ENCODE results near the gene TAF4. TPM values are rescaled to one million over a fixed set of nuclear protein-coding genes. Genes with fewer than 3 reads are reported as not detected.
"Not testable (repeated sequence)": the region's sequence is repeated elsewhere in the genome, so short reads cannot be mapped to it uniquely, and the experiment has no call there.

TAF4 gene
- total RNA-seq, 1 donor from 2014 or later, result 2.3 TPM

DNA sequence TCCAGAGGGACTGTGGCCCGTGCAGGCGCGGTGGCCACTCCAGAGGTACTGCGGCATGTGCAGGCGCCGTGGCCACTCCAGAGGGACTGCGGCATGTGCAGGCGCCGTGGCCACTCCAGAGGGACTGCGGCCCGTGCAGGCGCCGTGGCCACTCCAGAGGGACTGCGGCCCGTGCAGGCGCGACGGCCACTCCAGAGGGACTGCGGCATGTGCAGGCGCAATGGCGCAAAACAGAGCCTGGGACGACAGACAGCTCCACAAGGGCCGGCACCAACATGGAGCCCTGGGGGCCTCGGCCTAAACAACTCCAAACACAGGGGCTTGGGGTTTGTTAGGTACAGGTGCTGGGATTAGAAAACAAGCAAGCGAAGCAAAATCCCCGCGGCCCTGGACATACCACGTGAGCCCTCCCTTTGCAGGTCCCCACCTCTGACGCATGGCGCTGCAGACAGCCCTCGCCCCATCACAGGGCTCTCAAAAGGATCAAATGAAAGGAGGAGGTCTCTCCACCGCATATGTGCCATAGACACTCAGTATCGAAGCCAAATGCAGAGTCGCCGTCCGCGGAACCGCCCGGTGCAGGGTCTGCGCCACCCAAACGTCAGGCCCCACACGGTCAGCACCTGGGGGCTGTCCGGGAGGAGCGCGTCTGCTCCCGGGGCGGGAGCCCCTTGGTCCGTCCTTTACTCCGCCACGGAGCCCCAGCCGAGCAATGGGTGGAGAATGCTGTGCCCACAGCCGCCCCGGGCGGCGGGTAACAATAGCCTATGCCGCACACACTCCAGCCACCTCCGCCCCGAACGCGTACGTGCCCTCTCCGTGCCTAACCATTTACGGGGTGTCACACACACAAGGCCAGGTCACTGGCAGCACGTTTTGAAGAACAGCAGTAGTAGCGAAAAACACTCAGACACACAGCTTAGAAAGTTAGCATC is 85.7 kb downstream of the TAF4 start:
- DNase-seq (ENCODE audit: low read depth in 2 of 2), result no peak

DNA sequence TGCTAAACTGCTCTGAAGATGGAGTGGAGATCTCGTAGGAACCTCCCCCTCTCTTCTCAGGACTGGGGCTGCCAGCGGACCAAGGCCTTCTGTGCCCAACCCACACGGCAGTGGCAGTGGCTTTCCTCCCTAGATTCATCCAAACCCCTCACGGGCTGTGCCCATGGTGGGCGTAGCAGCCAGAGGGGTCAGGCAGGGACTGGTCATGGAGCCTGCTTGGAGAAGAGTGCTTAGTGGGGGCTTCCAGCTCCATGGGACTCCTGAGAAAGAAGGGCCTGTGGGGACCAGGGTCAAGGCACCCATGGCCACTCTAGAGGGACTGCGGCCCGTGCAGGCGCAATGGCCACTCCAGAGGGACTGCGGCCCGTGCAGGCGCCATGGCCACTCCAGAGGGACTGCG is 86.6 kb downstream of the TAF4 start:
- DNase-seq (ENCODE audit: low read depth in 2 of 2), result no peak

DNA sequence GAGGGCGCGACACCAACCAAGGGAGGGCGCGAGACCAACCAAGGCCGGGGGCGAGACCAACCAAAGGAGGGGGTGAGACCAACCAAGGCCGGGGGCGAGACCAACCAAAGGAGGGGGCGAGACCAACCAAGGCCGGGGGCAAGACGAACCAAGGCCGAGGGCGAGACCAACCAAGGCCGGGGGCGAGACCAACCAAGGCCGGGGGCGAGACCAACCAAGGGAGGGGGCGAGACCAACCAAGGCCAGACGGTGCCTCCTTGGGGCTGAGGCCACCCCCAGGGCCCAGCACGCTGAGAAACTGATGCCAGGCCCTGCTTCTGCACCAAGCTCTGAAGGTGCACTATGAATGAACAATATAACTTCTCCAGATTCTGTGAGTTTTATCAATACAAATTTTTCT is 87.2 kb downstream of the TAF4 start:
- DNase-seq (ENCODE audit: low read depth in 2 of 2), result no peak

DNA sequence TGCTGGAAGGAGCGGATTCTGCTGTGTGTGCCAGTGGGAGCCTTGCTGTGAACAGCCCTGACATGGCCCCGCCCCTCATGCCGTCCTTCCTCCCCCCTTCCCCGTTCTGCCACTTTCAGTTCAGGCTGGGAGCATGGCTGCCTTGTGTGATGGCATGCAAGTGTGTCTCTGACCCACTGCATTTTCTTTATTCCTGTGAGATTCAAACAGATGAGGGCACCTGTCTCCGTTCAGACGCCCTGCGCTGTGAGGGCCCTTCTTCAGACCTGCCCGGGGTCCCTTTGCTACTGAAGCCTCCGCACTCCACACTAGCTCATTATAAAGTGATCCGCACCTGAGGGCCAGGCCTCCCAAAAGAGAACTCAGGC is 88.3 kb downstream of the TAF4 start:
- no peak for DNase-seq (ENCODE audit: low read depth in 2 of 2)

DNA sequence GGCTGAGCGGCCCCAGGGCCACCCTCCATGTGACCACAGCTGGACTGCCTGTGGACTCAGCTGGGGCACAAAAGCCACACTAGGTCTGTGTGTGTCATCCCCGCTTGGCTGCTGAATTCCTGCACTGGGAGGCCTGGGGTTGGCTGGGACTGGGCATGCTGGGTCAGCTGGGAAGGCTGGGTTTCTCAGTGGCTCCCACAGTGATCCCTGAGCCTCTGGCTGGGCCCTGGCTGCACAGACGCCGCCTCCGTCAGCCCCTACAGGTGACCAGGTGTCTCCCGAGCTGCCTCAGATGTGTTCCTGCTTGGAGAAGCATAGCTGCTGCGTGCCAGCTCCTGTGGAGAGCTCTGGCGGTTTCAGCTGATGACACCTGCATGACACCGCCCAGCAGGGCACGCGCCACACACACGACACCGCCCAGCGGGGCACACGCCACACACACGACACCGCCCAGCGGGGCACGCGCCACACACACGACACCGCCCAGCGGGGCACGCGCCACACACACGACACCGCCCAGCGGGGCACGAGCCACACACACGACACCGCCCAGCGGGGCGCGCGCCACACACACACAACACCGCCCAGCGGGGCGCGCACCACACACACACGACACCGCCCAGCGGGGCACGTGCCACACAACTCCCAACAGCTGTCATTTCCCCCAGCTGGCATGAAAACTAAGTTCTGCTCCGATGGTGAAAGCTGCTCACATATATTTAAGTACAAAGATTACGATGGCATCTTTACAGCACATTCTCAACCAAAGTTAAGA is 88.8 kb downstream of the TAF4 start:
- DNase-seq (ENCODE audit: low read depth in 2 of 2), result no peak

- no peak for DNase-seq (ENCODE audit: low read depth in 2 of 2)
Measured at GRCh38 chr20:61976263-61976643, 89.4 kb downstream of the TAF4 start.

DNA sequence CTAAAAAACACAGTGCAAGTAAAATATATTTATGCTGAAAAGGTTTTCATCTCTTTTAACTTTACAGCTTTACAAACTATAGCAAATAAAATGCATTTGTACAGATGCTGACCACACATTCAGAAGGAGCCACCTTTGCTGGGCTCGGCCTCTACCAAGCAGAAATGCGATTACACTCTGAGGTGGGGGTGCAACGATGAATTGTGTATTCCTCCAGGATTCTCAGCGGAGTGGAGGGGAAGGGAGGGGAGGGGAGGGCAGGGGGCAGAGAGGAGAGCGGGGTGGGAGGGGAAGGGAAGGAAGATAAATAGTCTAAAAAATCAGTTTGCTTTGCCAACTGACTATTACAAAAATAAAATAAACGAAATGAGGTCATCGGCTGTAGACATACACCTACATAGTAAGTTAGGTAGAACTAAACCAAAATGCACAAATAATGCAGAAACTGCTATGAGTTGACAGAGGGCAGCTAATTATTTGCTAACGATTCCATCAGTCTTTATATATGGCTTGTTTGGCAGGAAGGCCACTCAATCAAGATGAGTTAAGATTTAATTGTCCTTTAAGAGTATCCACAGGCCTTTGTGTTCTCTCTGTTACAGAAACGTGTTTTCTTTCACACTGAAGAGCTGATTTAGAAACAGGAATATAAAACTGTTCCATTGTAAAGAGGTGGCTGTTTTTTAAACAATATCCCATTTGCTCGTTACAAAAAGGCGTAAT is 90.1 kb downstream of the TAF4 start:
- DNase-seq (ENCODE audit: low read depth in 2 of 2), result no peak

DNA sequence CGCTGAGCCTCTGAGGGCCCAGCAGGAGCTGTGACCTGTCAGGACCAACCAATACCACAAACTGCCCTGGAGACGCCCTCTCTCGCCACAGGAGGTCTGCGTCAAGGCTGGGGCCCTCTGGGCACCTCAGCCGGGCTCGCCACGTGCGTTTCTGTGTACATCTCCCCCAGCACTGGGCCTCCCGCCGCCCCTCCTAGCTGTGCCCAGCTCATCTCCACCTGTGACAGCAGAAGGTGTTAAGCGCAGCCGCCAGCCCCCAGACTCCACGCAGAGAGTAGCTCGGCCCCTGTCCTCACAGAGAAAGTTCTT is 91.4 kb downstream of the TAF4 start:
- no peak for DNase-seq (ENCODE audit: low read depth in 2 of 2)

- no peak for DNase-seq (ENCODE audit: low read depth in 2 of 2)
Measured at GRCh38 chr20:61973515-61974356, 91.9 kb downstream of the TAF4 start.

DNA sequence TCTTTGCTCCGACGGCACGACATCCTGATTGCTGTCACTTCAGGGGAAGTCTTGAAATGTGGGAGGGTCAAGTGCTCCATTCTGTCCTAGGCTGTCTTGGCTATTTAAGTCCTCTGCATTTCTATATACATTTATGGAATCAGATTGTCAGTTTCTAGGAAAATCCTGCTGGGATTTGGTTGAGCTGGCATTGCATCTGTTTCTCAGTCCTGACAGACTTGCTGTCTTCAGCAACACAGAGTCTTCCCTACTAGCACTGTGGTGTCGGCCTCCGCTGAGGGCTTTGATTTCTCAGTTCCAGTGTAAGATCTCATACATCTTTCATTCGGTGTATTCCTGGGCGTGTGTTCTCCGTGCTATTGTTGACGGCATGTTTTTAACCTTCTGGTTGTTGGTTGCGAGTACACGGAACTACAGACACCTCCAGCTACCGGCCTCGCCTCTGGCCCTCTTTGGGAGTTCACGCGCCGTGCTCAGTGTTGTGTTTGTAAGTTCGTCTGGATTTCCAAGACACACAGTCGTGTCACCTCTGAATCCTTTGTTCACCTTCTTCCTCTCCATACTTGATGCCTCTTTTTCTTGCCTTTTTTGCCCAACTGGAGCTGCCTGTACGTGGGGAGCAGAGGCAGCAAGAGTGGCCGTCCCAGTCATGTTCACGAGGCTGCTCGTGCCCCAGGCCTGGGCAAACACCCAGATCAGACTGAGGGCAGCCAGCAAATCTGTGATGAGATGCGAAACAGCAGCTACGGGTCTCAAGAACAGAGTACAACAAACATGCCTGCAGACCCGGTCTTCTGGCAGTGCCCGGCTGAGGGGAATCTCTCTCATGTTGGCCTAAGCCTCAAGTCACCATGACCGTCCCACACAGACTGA is 92.8 kb downstream of the TAF4 start:
- no peak for DNase-seq (ENCODE audit: low read depth in 2 of 2)

DNA sequence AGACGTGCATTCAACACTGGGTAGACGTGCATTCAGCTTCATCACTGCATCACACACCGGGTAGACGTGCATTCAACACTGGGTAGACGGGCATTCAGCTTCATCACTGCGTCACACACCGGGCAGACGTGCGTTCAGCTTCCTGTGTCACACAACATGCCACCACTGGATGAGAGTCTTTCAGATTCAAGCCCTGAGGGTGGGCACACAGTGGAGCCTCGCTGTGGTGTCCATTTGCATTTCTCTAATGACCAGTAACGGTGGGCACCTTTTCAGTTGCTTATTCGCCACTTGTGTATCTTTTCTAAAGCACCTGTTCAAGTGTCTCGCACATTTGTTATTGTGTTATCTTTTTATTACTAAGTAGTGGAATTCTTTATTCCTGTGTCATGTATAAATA is 94.1 kb downstream of the TAF4 start:
- not testable (repeated sequence) for DNase-seq (ENCODE audit: low read depth in 2 of 2)

DNA sequence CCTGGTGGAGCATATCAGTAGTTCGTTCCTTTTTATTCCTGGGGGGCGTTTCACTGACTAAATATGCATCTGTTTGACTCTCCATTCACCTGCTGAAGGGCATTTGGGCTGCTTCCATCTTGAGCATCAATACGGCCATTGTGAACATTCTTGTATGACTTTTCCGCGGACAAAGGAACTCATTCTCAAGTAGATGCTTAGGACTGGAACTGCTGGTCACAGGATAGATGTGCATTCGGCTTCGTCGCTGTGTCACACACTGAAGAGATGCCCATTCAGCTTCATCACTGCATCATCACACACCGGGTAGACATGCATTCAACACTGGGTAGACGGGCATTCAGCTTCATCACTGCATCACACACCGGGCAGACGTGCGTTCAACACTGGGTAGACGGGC is 95.3 kb downstream of the TAF4 start:
- DNase-seq (ENCODE audit: low read depth in 2 of 2), result no peak

DNA sequence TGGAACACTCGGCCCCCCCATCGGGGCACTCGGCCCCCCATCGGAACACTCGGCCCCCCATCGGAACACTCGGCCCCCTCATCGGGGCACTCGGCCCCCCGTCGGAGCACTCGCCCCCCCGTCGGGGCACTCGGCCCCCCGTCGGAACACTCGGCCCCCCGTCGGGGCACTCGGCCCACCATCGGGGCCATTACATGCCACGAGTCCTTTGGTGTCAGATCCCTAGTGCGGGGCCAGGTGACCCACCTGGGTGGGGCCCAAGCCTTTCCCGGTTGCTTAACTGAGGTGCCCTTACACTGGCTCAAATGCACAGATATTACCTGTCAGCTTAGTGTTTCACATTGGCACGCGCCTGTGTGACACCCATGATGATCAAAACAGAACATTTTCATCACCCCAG is 95.9 kb downstream of the TAF4 start:
- DNase-seq (ENCODE audit: low read depth in 2 of 2), result no peak

- DNase-seq (ENCODE audit: low read depth in 2 of 2), result no peak
Measured at GRCh38 chr20:61968932-61969331, 96.7 kb downstream of the TAF4 start.

DNA sequence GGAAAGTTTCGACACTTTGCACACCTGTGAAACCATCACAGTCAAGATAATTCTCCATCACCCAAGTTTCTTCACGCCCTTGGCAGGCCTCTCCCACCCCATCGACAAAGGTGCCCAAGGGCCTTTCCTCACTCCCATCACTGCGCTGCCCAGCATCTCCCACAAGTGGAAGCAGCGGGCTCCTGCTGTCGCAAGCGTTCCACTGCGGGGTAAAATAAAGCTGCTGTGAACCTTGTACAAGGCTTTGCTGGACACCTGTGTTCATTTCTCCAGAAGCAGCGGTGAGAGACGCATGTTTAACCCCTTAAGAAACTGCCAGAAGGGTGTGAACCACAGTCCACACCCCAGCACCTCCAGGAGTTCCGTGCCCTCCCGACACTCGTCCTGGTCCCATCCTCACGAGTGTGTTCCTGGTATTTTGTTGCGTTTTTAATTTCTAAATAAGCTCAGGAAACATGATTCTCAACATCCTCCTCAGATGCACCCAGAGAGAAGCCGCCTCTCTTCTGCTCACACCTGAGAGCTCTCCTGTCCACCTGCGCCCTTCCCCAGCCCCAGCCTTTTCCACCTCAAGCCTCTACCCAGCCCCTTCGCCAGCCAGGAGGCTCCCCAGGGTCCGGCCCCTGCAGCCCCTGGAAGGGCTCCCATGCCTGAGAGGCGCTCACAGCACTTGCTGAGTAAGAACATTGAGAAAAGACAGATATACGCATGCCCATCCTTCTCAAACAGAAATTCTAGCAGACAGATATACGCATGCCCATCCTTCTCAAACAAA is 97.5 kb downstream of the TAF4 start:
- no peak for DNase-seq (ENCODE audit: low read depth in 2 of 2)

DNA sequence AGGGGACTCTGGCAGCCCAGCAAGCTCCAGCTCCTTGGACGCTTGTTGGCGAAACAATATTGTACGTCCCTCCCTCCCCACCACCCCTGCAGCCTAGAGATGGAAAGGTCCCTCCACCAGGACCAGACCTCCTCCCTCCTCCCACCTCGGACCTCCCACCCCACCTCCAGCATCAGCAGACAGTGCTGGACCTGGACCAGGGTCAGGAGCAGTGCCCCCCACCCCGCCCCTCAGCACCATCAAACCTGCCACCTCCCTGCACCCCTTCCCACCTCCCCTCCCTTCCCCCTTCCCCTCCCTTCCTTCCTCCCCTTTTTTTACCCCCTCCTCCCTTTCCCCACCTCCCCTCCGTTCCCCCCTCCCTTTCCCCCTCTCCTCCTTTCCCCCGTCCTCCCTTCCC is 98.4 kb downstream of the TAF4 start:
- no peak for DNase-seq (ENCODE audit: low read depth in 2 of 2)

GRCh38 chr20:61966492-61967244 is 99.0 kb downstream of the TAF4 start:
- no peak for DNase-seq (ENCODE audit: low read depth in 2 of 2)

DNA sequence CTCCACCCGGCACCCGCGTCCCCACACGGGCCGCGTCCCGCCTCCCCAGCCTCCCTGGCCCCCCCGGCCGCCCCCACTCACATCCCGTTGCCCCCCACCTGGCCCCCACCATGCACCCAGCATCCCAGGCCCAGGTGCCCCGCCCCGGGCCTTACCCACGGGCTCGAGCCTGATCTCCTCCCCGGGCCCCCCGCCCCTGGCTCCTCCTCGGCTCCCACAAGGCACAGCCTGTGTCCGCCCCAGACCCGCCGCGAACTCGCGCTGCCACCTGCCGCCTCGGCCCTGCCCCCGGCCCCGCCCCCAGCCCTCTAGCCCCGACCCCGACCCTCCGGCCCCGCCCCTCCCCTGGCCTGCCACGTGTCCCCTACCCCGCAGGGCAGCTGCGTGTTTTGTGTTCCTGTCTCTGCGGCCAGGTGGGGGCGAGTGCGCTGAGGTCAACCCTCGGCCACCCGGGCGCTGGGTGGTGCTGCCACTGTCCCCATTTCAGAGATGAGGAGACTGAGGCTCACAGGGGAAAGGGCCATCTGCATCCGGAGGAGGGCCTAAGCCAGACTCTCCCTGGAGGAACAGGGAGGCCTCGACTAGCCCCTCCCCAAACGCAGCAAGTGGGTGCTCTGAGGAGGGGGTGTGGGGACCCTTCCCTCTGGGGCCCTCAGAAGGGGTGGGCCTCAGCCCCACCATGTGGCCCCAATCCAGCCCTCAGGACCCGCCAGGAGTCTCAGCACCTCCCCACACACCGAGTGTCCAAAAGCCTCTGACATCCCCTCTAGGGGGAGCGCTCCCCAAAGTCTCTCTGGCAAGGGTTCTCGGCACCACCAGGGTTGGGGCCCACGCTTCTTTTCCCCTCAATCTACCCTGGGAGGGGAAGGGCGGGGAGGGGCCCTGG is 99.8 kb downstream of the TAF4 start:
- DNase-seq (ENCODE audit: low read depth in 2 of 2), result no peak
